ENCODE measurements around the gene ATP8A2.

GRCh38 chr13:25971047-25971446 lies 599.3 kb downstream of the ATP8A2 start:
- TF ChIP-seq POLR2A (IDR thresholded peaks at IDR 0.05; ENCODE audit: low read depth) = no peak
- no peak for TF ChIP-seq CTCF (IDR thresholded peaks at IDR 0.05)
- TF ChIP-seq POLR2AphosphoS5 (IDR thresholded peaks at IDR 0.05) = no peak
